B cell (primary cell): ENCODE data around the gene PXDC1. TPM values are rescaled to one million over a fixed set of nuclear protein-coding genes. Genes with fewer than 3 reads are reported as not detected.

Experiments used
- ATAC-seq: fragments of 200-7000 bp; cut with Tn5 transposase; one replicate; pipeline ENCODE4 v1.10.0; 2021; ENCODE audit warnings: low read depth, mild to moderate bottlenecking, moderate number of reproducible peaks, moderate library complexity
- CTCF ChIA-PET: fragments of 350-600 bp; sonication (Branson Sonifier 250); formaldehyde crosslinking; loops from one replicate; lab custom pipeline; 2021; ENCODE audit warnings: antibody characterized with exemption, inconsistent platforms; lab: Charles Lee
- POLR2A ChIA-PET: fragments of 350-600 bp; sonication (Branson Sonifier 250); formaldehyde crosslinking; loops from one replicate; lab custom pipeline; 2021; ENCODE audit warnings: antibody characterized with exemption; lab: Charles Lee
- DNase-seq: peaks from one replicate; pipeline ENCODE4 v3.0.0; 2013
- H2AFZ ChIP-seq: 2 replicates; pipeline ENCODE4 v1.6.1; 2012; ENCODE audit warnings: mild to moderate bottlenecking, low read depth, low read length; ENCODE audit not compliant: insufficient read depth, poor library complexity, severe bottlenecking
- H3K27ac ChIP-seq, 2 donors: 1 replicate in 1 of 2; 2 replicates in 1 of 2; pipeline ENCODE4 v1.5.1; 2012 to 2013; ENCODE audit warnings: low read length in 2 of 2, mild to moderate bottlenecking in 2 of 2, moderate library complexity in 1 of 2
- H3K27me3 ChIP-seq, 4 experiments: fragments of 200-600 bp in 1 of 4; sonication (generic) in 1 of 4; replicated peaks in 1 of 4; 1 replicate in 2 of 4; 2 replicates in 2 of 4; pipeline versions ENCODE4 v1.6.1 to v1.7.0; 2013 to 2016; ENCODE audit warnings: low read length in 3 of 4, mild to moderate bottlenecking in 2 of 4, mixed read lengths in 1 of 4, moderate library complexity in 1 of 4; ENCODE audit not compliant: insufficient read depth in 4 of 4, control insufficient read depth in 3 of 4; ENCODE audit errors: control extremely low read depth in 1 of 4
- H3K36me3 ChIP-seq, 2 experiments: replicated peaks in 1 of 2; 1 replicate in 1 of 2; 2 replicates in 1 of 2; pipeline versions ENCODE4 v1.6.1 to v1.7.1; 2013; ENCODE audit warnings: low read length in 1 of 2; ENCODE audit not compliant: insufficient read depth in 2 of 2, control insufficient read depth in 1 of 2; ENCODE audit errors: control extremely low read depth in 1 of 2, extremely low read depth in 1 of 2
- H3K4me1 ChIP-seq, 2 donors: fragments of 200-600 bp in 1 of 2; sonication (generic) in 1 of 2; 1 replicate in 1 of 2; 2 replicates in 1 of 2; pipeline versions ENCODE4 v1.5.1 to v1.6.1; 2013 to 2017; ENCODE audit warnings: low read length in 2 of 2; ENCODE audit not compliant: control insufficient read depth in 2 of 2, insufficient read depth in 2 of 2
- H3K4me2 ChIP-seq: replicated peaks from 2 replicates; pipeline ENCODE3; 2012; ENCODE audit warnings: mild to moderate bottlenecking, low read depth, low read length; ENCODE audit not compliant: poor library complexity, severe bottlenecking
- H3K4me3 ChIP-seq, 5 experiments: fragments of 200-600 bp in 1 of 5; sonication (generic) in 1 of 5; 1 replicate in 3 of 5; 2 replicates in 2 of 5; pipeline versions ENCODE4 v1.5.1 to v1.7.0; 2011 to 2016; ENCODE audit warnings: low read length in 4 of 5, mild to moderate bottlenecking in 4 of 5, low read depth in 2 of 5, control low read depth in 1 of 5, moderate library complexity in 1 of 5; ENCODE audit not compliant: insufficient read depth in 1 of 5; ENCODE audit errors: control extremely low read depth in 1 of 5, extremely low read depth in 1 of 5
- H3K79me2 ChIP-seq: fragments of 200-600 bp; sonication (generic); one replicate; pipeline ENCODE4 v1.6.0; 2016; ENCODE audit warnings: low read length; ENCODE audit not compliant: control insufficient read depth, insufficient read depth
- H3K9ac ChIP-seq: fragments of 200-600 bp; sonication (generic); 2 replicates; pipeline ENCODE4 v1.6.1; 2017; ENCODE audit warnings: mild to moderate bottlenecking, low read length, moderate library complexity
- H3K9me3 ChIP-seq, 3 donors: one replicate each; pipeline versions ENCODE4 v1.6.1 to v1.7.1; 2013; ENCODE audit warnings: low read length in 2 of 3; ENCODE audit not compliant: control insufficient read depth in 2 of 3, insufficient read depth in 1 of 3; ENCODE audit errors: control extremely low read depth in 1 of 3
- H4K20me1 ChIP-seq: 2 replicates; pipeline ENCODE4 v1.6.0; 2012; ENCODE audit warnings: mild to moderate bottlenecking, low read length; ENCODE audit not compliant: insufficient read depth, control insufficient read depth, poor library complexity, severe bottlenecking
- H3K27ac Mint-ChIP-seq: one replicate; pipeline ENCODE4 v1.8.0; 2021; ENCODE audit warnings: mixed read lengths
- H3K27me3 Mint-ChIP-seq: one replicate; pipeline ENCODE4 v1.8.0; 2021; ENCODE audit warnings: mixed read lengths
- H3K4me1 Mint-ChIP-seq: one replicate; pipeline ENCODE4 v1.8.0; 2021; ENCODE audit warnings: mixed read lengths
- H3K4me3 Mint-ChIP-seq: one replicate; pipeline ENCODE4 v1.8.0; 2021; ENCODE audit warnings: mixed read lengths
- H3K9me3 Mint-ChIP-seq: one replicate; pipeline ENCODE4 v1.8.0; 2022; ENCODE audit warnings: mixed read lengths; ENCODE audit not compliant: insufficient read depth
- EZH2 ChIP-seq: IDR thresholded peaks from 2 replicates; pipeline ENCODE4 v1.6.1; 2012; ENCODE audit warnings: borderline replicate concordance, low read depth, mild to moderate bottlenecking, moderate library complexity, low read length; ENCODE audit not compliant: insufficient read depth, poor library complexity, severe bottlenecking
- WGBS: methylation state at CpG from one replicate; pipeline ENCODE4 v1.1.5; 2013; ENCODE audit warnings: missing lambda C conversion rate; ENCODE audit not compliant: insufficient coverage; 5-methylcytosine and 5-hydroxymethylcytosine counted together
- intact Hi-C: fragments of 100-400 bp; cut with micrococcal nuclease; formaldehyde crosslinking; loops from one replicate; pipeline ENCODE4 v1.10.0; 2022
- polyA plus RNA-seq: library from polyadenylated mRNA; depleted of rRNA; stranded (reverse); fragments of >200 nt; gene quantifications from 2 replicates; pipeline ENCODE4 v1.2.3, GENCODE V29; 2012
- total RNA-seq, 2 donors: library from RNA; stranded (reverse); fragments of 120-200 nt in 1 of 2; gene quantifications; 1 replicate in 1 of 2; 2 replicates in 1 of 2; pipeline versions ENCODE4 v1.2.3 to v1.2.4, GENCODE V29; 2013 to 2022
- TF ChIP-seq, protein P1 (sequence below): fragments of 200-600 bp; IDR thresholded peaks from one replicate; pipeline ENCODE4 v1.8.0; 2022; ENCODE audit warnings: antibody characterized with exemption, mild to moderate bottlenecking

Gene PXDC1
- total and polyA plus RNA-seq, 2 donors (not counting 1 experiment from before 2014, with no cell fraction given), result 4.7 to 18.9 TPM

GRCh38 chr6:3740551-3741476 lies 10.7 kb downstream of the PXDC1 start:
- Histone ChIP-seq H3K9ac (no peak overlapping the region), H3K79me2 (no peaks in the 10 kb centered on the region), H4K20me1 (no peaks in the 10 kb centered on the region), H3K4me2 (no peak overlapping the region), H3K36me3 (no peaks in the 10 kb centered on the region), H3K27me3 (peaks cover 0 to 4% (median 0%) of the 10 kb centered on the region in 4 experiments), H3K9me3 (no peaks in the 10 kb centered on the region), H2AFZ (no peak overlapping the region), H3K27ac (no peak overlapping the region), H3K4me1 (peaks cover 14 to 19% of the 10 kb centered on the region in 2 donors), H3K4me3 (no peak overlapping the region)
- H3K4me3 Mint-ChIP-seq, result no peak overlapping the region
- DNase-seq, result no peak
- peaks cover 29% of the 10 kb centered on the region for H3K4me1 Mint-ChIP-seq
- WGBS, result 84% methylated on average over 16 of the region's 16 CpGs
- intact Hi-C loops, result loop anchor here (5.0 to 10.0 kb wide), 2 partner anchors 384 to 664 kb away; no protein-coding TSS in a partner anchor
- no peaks in the 10 kb centered on the region for H3K9me3 Mint-ChIP-seq
- ATAC-seq, result no peak
- no peak overlapping the region for H3K27ac Mint-ChIP-seq
- TF ChIP-seq, protein P1, sequence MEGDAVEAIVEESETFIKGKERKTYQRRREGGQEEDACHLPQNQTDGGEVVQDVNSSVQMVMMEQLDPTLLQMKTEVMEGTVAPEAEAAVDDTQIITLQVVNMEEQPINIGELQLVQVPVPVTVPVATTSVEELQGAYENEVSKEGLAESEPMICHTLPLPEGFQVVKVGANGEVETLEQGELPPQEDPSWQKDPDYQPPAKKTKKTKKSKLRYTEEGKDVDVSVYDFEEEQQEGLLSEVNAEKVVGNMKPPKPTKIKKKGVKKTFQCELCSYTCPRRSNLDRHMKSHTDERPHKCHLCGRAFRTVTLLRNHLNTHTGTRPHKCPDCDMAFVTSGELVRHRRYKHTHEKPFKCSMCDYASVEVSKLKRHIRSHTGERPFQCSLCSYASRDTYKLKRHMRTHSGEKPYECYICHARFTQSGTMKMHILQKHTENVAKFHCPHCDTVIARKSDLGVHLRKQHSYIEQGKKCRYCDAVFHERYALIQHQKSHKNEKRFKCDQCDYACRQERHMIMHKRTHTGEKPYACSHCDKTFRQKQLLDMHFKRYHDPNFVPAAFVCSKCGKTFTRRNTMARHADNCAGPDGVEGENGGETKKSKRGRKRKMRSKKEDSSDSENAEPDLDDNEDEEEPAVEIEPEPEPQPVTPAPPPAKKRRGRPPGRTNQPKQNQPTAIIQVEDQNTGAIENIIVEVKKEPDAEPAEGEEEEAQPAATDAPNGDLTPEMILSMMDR, result no peak
- no peak for TF ChIP-seq EZH2
- ChIA-PET POLR2A (no interaction called here), CTCF (interaction anchor here (1.0 to 7.8 kb wide), 15 partner anchors 8 to 469 kb away, joined by 3 to 85 read pairs (median 7); partner anchors contain the start of gene FAM50B)
- H3K27me3 Mint-ChIP-seq, result no peaks in the 10 kb centered on the region
